Stomach (tissue), 9 donors: Measurements from ENCODE around the gene PPARA. TPM values are rescaled to one million over a fixed set of nuclear protein-coding genes. Genes with fewer than 3 reads are reported as not detected.

Experiments
- DNase-seq, 2 donors: peaks; one replicate each; pipeline versions ENCODE4 v3.0.0 to v3.0.0-alpha.2; 2013 to 2019
- H3K27ac ChIP-seq, 5 donors: fragments of 200-600 bp in 4 of 5; sonication (generic) in 4 of 5; one replicate each; pipeline ENCODE4 v1.5.1; 2013 to 2019; ENCODE audit warnings: mild to moderate bottlenecking in 1 of 5, moderate library complexity in 1 of 5
- H3K27me3 ChIP-seq, 3 donors: fragments of 200-600 bp; sonication (generic); one replicate each; pipeline ENCODE4 v1.5.1; 2017 to 2019; ENCODE audit warnings: mixed run types in 1 of 3
- H3K36me3 ChIP-seq, 4 donors: fragments of 200-600 bp; sonication (generic); 1 replicate in 3 of 4; 2 replicates in 1 of 4; pipeline ENCODE4 v1.5.1; 2016 to 2019
- H3K4me1 ChIP-seq, 4 donors: fragments of 200-600 bp; sonication (generic); one replicate each; pipeline ENCODE4 v1.5.1; 2016 to 2019
- H3K4me3 ChIP-seq, 4 donors: fragments of 200-600 bp; sonication (generic) in 3 of 4; one replicate each; pipeline ENCODE4 v1.5.1; 2016 to 2019; ENCODE audit warnings: mild to moderate bottlenecking in 1 of 4
- H3K9me3 ChIP-seq, 4 donors: fragments of 200-600 bp; sonication (generic); one replicate each; pipeline ENCODE4 v1.5.1; 2016 to 2019
- CTCF ChIP-seq, 7 experiments: fragments of 450-650 bp in 4 of 7; fragments of 200-600 bp in 3 of 7; sonication (generic) in 3 of 7; IDR thresholded peaks; one replicate each; pipeline ENCODE4 v1.5.1; 2016 to 2019; ENCODE audit warnings: antibody characterized with exemption in 7 of 7, control low read depth in 2 of 7, mild to moderate bottlenecking in 1 of 7
- EP300 ChIP-seq: sonication (generic); formaldehyde crosslinking; IDR thresholded peaks from one replicate; pipeline ENCODE4 v1.6.1; 2017; ENCODE audit warnings: antibody characterized with exemption
- POLR2A ChIP-seq, 4 donors: fragments of 450-650 bp; IDR thresholded peaks; one replicate each; pipeline ENCODE4 v1.6.1; 2016; ENCODE audit warnings: antibody characterized with exemption in 4 of 4, control low read depth in 2 of 4, mild to moderate bottlenecking in 1 of 4, moderate library complexity in 1 of 4
- POLR2AphosphoS5 ChIP-seq, 3 donors: sonication (generic); formaldehyde crosslinking; IDR thresholded peaks; one replicate each; pipeline ENCODE4 v1.6.1; 2016; ENCODE audit warnings: antibody characterized with exemption in 3 of 3
- WGBS, 5 donors: extraction: QIAGEN DNeasy Blood & Tissue Kit in 3 of 5; methylation state at CpG; one replicate each; pipeline versions ENCODE4 v1.1.5 to v1.1.7; 2013 to 2018; 5-methylcytosine and 5-hydroxymethylcytosine counted together
- intact Hi-C: fragments of 100-400 bp; cut with DNase I; formaldehyde crosslinking; loops from one replicate; pipeline ENCODE4 v1.15.1; 2023; ENCODE audit warnings: low total_unique reads
- polyA plus RNA-seq, 3 donors: library from polyadenylated mRNA; stranded (reverse); fragments of 200-250 nt; gene quantifications; one replicate each; pipeline ENCODE4 v1.2.3, GENCODE V29; 2013
- total RNA-seq, 5 donors: library from RNA; depleted of rRNA; stranded (reverse); fragments of >200 nt; gene quantifications; one replicate each; pipeline versions ENCODE4 v1.1.0 to v1.2.3, GENCODE V29; 2014 to 2016
- donor health status: healthy with polysubstance abuse.
- donor health status: Bipolar disorder and iron deficiency.
- donor health status: healthy.

Gene PPARA
- total and polyA plus RNA-seq, 8 donors = 3.4 to 28.8 (median 11.6) TPM

DNA sequence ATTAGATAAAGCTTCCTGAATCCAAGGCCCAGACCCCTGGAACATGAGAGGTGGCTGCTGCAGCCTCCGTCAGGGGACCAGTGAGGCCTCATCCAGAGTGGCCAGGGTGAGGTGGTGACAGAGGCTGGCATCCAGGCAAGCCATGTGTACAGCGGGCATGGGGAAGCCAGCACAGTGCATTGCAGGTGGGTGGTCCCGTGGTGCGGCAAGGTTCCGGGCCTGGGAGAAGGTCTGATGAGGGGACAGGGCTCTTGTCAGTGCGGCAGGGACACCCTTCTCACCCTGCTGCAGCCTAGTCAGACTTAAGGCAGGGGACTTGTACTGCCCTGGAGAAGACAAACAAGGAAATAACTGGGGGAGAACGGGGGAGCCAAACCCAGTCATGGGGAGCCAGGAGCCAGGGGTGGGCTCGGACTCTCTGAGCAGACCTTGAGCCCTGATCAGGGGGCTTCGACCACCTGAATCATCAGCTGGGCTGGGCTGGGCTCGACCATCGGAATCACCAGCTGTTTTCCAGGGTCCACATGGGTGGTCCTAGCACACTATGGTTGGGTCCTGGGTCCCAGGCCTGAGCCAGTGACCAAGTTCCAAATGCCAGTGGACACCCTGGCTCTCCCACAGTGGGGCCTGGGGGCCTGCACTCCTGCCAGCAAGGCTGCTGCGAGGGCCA, 122.6 kb downstream of the PPARA start:
- no peak overlapping the region for H3K27ac ChIP-seq
- no peak for TF ChIP-seq CTCF (IDR thresholded peaks at IDR 0.05)
- TF ChIP-seq POLR2AphosphoS5 (IDR thresholded peaks at IDR 0.05) = no peak
- no peak for TF ChIP-seq EP300
- no peak for TF ChIP-seq POLR2A (IDR thresholded peaks at IDR 0.05)
- DNase-seq = no peak
- intact Hi-C loops = no loop called here
- H3K4me1 ChIP-seq = peaks cover 14 to 36% (median 27%) of the 10 kb centered on the region in 4 donors
- H3K27me3 ChIP-seq = no peaks in the 10 kb centered on the region
- peaks cover 50 to 83% (median 69%) of the 10 kb centered on the region in 4 donors for H3K36me3 ChIP-seq
- 84 to 96% (median 94%) methylated on average over 10 to 12 of the region's 12 CpGs for WGBS, 5 donors
- no peak overlapping the region for H3K4me3 ChIP-seq
- H3K9me3 ChIP-seq = no peaks in the 10 kb centered on the region

DNA sequence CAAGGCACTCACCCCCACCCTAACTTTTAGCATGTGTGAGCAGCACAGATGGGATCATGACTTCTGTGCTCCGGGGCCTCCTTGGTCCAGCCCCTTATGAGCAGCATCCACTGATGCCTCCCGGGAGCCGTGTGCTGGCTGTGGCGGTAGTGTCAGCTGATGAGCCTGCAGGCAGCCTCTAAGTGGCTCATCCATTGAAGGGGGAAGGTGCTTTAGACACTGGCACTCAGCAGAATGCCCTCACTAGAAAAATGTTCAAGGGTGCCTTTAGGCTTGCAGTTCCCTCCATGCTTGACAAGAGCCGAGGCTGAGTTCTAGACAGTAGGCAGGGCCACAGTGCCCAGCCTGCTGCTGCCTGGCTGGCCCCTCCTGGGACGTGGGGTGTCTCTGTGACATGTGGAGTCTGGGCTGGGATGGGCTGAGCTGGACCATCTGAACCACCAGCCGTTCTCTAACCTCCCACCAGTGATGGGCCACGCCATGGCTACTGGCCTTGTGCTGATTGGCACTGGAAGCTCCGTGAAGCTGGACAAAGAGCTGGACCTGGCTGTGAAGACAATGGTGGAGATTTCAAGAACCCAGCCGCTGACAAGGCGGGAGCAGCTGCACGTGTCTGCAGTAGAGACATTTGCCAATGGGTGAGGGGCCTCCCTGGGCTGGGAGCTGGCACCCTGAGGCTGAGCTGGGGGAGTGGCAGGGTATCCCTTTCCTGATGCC, 123.3 kb downstream of the PPARA start:
- Histone ChIP-seq H3K4me1 (peaks cover 14 to 31% (median 21%) of the 10 kb centered on the region in 4 donors), H3K27me3 (no peaks in the 10 kb centered on the region), H3K36me3 (peaks cover 57 to 90% (median 76%) of the 10 kb centered on the region in 4 donors), H3K9me3 (no peaks in the 10 kb centered on the region), H3K4me3 (no peak overlapping the region), H3K27ac (no peak overlapping the region)
- WGBS, 5 donors = 92 to 100% (median 95%) methylated on average over 1 to 12 of the region's 12 CpGs
- no peak for DNase-seq
- intact Hi-C loops = no loop called here
- TF ChIP-seq EP300 = no peak
- no peak for TF ChIP-seq POLR2A (IDR thresholded peaks at IDR 0.05)
- TF ChIP-seq POLR2AphosphoS5 (IDR thresholded peaks at IDR 0.05) = no peak
- TF ChIP-seq CTCF (IDR thresholded peaks at IDR 0.05) = no peak

DNA sequence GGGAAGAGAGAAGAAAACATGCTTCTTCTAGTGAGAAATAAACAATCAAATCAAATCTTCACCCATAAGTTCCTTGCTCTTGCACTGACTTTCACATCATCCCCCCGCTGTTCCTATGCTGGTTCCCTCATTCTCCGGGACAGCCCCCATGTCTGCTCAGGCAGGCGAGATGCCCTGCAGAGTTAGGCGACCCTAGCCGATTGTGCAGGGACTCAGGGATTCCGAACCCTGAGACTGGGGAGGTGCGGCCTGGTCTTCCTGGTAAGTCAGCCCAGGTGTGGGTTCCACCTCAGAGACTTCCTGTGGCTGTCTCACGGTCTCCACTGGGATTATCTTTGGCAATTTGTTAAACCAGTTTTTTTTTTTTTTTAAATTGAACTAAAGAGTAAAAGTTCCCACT, 124.1 kb downstream of the PPARA start:
- Histone ChIP-seq H3K9me3 (no peaks in the 10 kb centered on the region), H3K27ac (no peak overlapping the region), H3K4me1 (peaks cover 7 to 23% (median 13%) of the 10 kb centered on the region in 4 donors), H3K27me3 (no peaks in the 10 kb centered on the region), H3K36me3 (peaks cover 65 to 96% (median 84%) of the 10 kb centered on the region in 4 donors), H3K4me3 (no peak overlapping the region)
- WGBS, 5 donors = 94 to 96% (median 96%) methylated on average over 8 of the region's 8 CpGs
- no peak for DNase-seq
- intact Hi-C loops = no loop called here
- no peak for TF ChIP-seq POLR2A (IDR thresholded peaks at IDR 0.05)

DNA sequence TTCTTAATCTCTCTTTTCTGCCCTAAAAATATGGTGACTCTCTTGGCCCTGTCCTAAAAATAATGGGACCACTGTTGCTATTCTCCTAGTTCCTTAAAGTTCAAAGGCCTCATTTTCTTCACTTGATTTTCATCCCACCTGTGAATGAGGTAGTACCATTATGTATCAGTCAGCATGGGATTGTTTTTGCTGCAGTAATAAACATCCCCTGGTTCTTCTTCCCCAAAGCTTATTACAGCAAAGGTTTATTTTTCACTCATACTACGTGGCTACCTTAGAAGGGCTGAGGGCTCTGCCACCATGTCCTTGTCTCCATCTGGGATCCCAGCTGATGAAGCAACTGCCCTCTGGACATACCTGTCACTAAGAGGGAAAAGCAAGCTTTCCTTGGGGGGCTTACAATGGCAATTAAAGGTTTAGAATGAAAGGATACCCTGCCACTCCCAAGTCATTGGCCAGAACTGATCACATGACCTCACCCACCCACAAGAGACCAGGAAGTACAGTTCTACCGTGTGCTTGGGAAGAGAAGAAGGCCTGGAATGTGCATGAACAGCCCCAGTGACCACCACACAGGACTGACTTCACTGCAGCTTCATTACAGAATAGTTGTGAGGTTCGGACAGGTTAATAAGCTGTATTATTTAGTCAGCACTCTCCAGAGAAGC, 125.3 kb downstream of the PPARA start:
- Histone ChIP-seq H3K36me3 (peaks cover 77 to 98% (median 96%) of the 10 kb centered on the region in 4 donors), H3K9me3 (no peaks in the 10 kb centered on the region), H3K27ac (peak overlapping the region in 1 of 5 donors; percentile 20), H3K27me3 (no peaks in the 10 kb centered on the region), H3K4me1 (peaks cover 0 to 11% (median 1%) of the 10 kb centered on the region in 4 donors), H3K4me3 (no peak overlapping the region)
- TF ChIP-seq EP300 (no peak), POLR2A (IDR thresholded peaks at IDR 0.05) (no peak), POLR2AphosphoS5 (IDR thresholded peaks at IDR 0.05) (no peak), CTCF (IDR thresholded peaks at IDR 0.05) (no peak)
- WGBS, 5 donors = 64 to 79% (median 72%) methylated on average over 3 of the region's 3 CpGs
- intact Hi-C loops = no loop called here
- DNase-seq = no peak
